ENCODE measurements around the gene GNPAT. TPM values are rescaled to one million over a fixed set of nuclear protein-coding genes. Genes with fewer than 3 reads are reported as not detected.

Gene GNPAT
- total RNA-seq, 1 donor from 2014 or later, result 39.3 TPM

GRCh38 chr1:231242516-231243198 lies 1.6 kb downstream of the GNPAT start:
- DNase-seq (ENCODE audit: low spot score), result no peak

- DNase-seq (ENCODE audit: low spot score), result no peak
These were observed 7.8 kb downstream of the GNPAT start for GRCh38 chr1:231248778-231249177.

GRCh38 chr1:231252336-231252735 lies 11.3 kb downstream of the GNPAT start:
- no peak for DNase-seq (ENCODE audit: low spot score)

- DNase-seq (ENCODE audit: low spot score), result no peak
These were observed 19.3 kb downstream of the GNPAT start for GRCh38 chr1:231260351-231260750.

GRCh38 chr1:231264642-231265041 lies 23.6 kb downstream of the GNPAT start:
- no peak for DNase-seq (ENCODE audit: low spot score)

DNA sequence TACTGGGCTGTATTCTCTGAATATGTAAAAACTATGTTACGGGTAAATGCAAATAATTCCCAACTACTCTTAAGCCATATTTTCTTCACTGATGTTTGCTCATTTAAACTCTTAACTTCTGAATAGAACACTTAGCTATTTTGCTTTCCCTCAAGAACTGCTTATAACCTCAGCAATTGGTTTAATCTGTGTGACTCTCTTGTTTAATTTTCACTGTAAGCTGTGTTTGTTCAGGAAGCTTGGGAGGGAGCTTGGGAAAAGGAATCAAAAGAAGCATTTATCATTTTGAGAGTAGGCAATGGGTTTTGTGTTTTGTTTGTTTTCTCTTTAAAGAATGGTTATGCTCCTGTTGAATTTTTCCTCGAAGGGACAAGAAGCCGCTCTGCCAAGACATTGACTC lies 24.4 kb downstream of the GNPAT start:
- DNase-seq (ENCODE audit: low spot score), result no peak

GRCh38 chr1:231266811-231267322 lies 25.9 kb downstream of the GNPAT start:
- no peak for DNase-seq (ENCODE audit: low spot score)

- no peak for DNase-seq (ENCODE audit: low spot score)
These were observed 31.2 kb downstream of the GNPAT start for GRCh38 chr1:231272173-231272572.

GRCh38 chr1:231272880-231273279 lies 31.9 kb downstream of the GNPAT start:
- no peak for DNase-seq (ENCODE audit: low spot score)

DNA sequence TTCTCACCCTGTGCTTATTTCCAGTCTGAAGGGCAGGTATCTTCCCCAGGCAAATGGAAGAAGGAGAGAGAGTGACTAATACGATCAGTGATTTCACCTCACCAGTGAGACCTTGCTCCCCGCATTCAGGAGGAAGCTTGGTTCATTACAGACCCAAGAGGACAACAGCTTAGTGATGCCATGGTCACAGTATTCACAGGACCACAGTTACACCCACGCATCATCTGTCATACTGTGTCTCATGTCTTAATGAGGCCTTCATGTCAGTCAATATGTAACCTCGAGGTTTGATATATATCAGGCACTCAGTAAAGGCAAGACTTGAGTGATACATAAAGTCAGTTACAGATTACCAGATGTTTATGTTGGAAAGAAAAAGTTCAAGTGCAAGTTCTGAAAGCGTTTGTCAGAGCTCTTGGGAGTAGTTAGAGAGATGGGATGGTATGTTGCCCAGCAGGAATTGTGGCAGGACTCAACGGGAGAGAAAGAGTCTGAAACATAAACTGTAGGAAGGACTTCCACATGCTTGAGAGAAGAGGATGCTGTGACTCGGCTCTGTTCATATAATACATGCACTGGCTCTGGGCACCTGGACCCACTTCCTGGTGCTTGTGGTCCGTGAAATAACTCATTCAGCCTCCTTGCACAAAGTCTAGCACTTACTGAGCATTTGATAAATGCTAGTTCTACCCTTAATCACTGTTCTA lies 33.3 kb downstream of the GNPAT start:
- no peak for DNase-seq (ENCODE audit: low spot score)

GRCh38 chr1:231278100-231278790 lies 37.2 kb downstream of the GNPAT start:
- DNase-seq (ENCODE audit: low spot score), result no peak

DNA sequence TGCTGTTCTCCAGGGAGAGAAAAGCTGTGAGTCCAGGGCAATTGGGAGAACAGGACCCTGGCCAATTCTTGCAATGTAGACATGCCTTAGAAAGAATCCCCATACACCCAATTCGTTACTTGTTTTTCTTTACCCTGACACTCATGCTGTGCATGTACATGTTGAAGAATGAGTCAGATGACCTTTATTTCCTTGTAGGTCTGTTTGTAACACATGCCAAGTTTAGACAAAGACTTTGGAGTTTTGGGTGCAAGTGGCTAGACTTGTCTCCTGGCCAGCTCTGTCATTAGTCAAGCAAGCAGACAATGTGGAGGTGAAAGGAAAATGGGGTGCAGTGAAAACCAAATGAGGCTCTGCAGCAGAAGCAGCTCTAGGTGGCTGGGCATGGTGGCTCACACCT lies 38.1 kb downstream of the GNPAT start:
- DNase-seq (ENCODE audit: low spot score), result no peak

DNA sequence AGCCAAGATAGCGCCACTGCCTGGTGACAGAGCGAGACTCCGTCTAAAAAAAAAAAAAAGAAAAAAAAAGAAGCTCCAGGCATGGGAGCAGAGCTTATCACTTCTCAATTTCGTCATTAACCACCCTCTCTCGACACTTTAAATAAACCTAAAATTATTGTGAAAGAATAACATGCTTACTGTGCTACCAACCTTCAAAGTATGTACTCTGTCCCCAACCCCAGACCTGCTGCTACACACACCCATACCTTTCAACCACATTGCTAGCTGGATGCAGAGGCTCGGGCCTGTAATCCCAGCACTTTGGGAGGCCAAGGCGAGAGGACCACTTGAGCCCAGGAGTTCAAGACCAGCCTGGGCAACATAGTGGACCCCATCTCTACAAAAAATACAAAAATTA lies 38.7 kb downstream of the GNPAT start:
- no peak for DNase-seq (ENCODE audit: low spot score)

GRCh38 chr1:231284441-231284840 lies 43.4 kb downstream of the GNPAT start:
- DNase-seq (ENCODE audit: low spot score), result no peak

GRCh38 chr1:231286603-231287002 lies 45.6 kb downstream of the GNPAT start:
- DNase-seq (ENCODE audit: low spot score), result no peak

GRCh38 chr1:231295938-231296337 lies 54.9 kb downstream of the GNPAT start:
- no peak for DNase-seq (ENCODE audit: low spot score)

DNA sequence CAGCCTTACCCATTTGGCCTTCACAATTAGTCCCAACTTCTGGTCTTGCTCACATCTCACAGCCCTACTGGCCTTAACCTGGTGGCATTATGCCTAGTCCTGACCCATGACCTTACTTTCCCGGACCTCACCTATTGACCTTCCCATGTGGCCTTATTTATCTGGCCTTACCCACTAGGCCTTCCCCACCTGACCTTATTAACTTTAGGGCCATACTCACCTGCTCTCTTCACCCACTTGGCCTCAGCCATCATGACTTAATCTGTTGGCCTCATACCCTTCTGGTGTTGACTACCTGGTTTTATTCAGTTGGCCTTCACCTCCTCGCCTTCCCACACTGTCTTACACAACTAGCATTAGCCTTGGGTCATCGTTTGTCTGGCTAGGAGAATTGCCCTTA lies 61.0 kb downstream of the GNPAT start:
- DNase-seq (ENCODE audit: low spot score), result no peak

DNA sequence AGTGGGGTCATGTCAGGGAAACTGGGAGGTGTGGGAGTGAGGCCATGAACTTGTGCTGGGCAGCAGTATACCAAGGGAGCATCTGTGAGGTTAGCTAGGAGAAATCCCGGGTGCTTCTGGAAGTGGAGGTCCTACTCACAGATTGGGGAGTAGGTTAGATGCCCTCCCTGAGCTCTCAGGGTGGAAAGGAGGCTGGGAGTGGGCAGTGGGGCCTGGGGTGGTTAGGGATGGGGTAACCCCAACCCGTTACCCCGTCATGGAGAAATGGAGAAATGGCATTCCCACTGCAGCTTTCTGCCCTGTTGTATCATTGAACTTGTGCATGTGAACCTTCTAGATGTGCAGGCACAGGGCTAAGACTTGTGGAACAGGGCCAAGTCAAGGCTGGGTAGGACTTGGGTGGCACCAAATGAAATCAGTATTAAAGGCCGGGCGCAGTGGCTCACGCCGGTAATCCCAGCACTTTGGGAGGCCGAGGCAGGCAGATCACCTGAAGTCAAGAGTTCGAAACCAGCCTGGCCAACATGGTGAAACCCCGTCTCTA lies 69.5 kb downstream of the GNPAT start:
- no peak for DNase-seq (ENCODE audit: low spot score)

DNA sequence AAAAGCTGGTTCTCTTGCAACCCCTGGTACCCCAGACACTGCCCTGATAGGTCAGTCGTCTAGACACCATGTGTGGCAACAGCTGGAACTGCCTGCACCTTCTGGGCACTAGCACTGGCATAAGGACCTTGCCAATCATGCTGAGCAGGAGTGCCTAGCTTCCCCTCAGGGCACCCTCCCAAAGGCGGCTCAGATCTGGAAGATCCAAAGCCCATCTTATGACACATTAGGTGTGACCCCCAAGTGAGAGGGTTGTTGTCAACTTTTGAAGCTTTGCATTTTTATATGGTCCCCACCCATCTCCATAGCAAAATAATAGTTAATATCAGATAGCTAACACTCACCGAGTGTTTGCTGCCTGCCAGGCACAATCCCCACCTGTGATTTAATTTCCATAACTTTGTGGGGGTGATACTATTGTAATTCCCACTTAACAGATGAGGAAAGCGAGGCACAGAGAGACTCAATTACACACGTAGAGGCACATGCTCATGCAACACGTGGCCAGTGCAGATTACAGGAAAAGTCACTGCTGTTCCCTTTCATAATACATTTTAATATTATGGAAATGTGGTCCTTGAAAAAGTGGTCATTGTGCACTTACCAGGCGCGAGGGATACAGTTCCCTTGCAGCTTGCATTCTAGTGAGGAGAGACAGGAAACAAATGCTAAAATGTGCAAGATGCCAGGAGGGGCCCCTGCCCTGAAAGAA lies 70.9 kb downstream of the GNPAT start:
- DNase-seq (ENCODE audit: low spot score), result no peak

DNA sequence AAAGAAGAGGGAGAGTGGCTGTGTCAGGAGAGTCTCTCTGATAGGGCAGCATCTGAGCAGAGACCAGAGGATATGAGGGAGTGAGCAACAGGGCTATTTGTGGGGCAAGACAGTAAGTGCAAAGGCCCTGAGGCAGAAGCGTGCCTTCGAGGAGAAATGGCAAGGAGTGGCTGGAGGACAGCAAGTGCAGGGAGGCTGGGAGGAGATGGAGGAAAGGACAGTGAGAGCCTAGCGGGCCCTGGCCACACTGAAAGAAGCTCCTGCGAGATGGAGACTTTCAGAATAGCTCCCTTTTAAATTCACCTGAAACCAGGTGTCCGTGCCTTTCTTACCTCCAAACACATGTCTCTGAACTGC lies 71.4 kb downstream of the GNPAT start:
- no peak for DNase-seq (ENCODE audit: low spot score)

DNA sequence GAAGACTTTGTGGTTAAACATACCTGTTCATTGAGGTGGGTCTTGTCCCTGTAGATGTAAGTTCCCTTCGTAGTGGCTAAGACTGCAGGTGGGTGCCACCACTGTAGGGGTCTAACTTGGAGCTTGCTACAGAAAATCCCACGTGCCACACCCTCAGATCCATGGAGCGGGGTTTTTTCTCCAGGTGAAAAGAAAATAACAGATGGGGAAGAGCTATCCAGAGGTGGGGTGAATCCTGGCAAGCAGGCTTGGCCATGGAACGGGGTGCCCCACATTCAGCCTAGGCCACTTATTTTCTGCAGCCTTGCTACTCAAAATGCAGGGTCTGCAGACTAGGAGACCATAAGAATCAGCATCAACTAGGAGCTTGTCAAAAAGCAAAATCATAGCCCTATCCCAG lies 72.6 kb downstream of the GNPAT start:
- no peak for DNase-seq (ENCODE audit: low spot score)

GRCh38 chr1:231315887-231316286 lies 74.9 kb downstream of the GNPAT start:
- no peak for DNase-seq (ENCODE audit: low spot score)

All from mucosa of gallbladder (tissue), 1 donor.